HTR-8/SVneo (cell line): ENCODE data around the gene PNMT.
A peak's percentile ranks its signal among the peaks of the same experiment; 100 is the strongest.

Source experiments
- DNase-seq: peaks from one replicate; pipeline ENCODE4 v3.0.0; 2011; ENCODE audit warnings: low spot score, mixed read lengths; ENCODE audit not compliant: insufficient read length
- FAIRE-seq: peaks from 2 replicates; lab custom pipeline; 2011; peaks lifted over from hg19 to GRCh38; lab: Jason Lieb, UNC

PNMT gene

DNA sequence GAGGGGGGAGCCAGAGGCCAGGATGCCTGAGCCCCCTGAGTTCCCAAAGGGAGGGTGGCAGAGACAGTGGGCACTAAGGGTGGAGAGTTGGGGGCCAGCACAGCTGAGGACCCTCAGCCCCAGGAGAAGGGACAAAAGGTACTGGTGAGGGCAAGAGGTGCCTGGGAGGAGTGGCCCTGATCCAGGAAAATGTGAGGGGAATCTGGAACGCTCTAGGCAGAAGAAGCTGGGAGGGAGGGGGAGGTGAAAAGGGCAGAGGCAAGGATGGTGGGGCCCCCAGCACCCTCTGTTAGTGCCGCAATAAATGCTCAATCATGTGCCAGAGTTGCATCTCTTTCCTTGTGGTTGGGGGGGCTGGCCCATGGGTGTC is 2.0 kb upstream of the PNMT start:
- peak; percentile 66 for FAIRE-seq
- DNase-seq, result no peak

DNA sequence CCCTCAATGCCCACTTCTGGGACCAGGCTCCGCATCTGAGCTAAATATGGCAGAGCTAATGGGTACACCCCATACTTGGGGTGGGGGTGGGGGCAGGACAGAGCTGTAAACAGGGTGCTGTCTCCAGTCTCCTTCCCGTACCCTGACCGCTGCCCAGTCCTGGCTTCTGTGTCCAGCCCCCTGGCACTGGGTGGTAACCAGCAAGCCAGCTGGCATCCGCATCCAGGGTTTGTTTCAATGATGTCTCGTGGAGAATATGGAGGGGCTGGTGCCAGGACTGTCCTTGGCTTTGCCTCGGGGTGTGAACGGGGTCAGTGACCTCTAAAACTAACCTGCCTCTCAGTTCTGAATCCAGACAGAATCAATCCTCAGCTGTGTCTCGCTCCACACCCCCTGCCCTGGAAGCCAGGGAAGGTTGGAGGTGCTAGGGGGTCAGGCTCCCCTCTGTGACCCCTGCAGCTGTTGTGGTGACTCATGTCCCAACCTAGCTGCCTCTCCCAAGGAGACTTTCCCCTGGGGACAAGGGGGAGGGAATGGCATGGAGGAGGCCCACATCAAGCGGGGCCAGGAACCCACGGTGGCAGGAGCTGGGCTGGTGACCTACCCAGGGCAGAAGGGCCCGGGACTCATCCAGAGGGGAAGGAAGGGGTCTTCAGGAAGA is 1.5 kb upstream of the PNMT start:
- peak; percentile 60 for FAIRE-seq
- DNase-seq, result no peak

DNA sequence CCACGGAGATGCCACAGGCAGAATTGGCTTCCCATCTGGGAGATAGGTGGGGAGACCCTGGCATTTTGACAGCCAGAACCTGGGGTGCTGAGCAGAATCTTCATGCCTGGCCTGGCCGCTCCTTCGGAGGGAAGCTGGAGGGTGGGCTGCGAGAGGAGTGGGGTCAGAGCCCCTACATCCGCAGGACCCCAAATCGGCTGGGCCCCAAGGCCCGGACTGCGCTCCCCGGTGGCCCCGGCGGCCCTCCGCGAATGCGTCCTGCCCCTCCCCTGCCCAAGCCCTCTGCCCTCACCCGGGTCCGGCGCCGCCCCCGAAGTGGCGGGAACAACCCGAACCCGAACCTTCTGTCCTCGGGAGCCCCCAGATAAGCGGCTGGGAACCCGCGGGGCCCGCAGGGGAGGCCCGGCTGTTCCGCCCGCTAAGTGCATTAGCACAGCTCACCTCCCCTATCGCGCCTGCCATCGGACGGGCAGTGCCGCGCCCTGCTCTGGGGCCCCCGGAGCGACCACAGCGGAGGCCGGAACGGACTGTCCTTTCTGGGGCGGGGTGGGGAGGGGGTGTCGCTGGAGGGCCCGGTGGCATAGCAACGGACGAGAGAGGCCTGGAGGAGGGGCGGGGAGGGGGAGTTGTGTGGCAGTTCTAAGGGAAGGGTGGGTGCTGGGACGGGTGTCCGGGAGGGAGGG is 850 bp upstream of the PNMT start:
- FAIRE-seq (no peak), DNase-seq (no peak)

DNA sequence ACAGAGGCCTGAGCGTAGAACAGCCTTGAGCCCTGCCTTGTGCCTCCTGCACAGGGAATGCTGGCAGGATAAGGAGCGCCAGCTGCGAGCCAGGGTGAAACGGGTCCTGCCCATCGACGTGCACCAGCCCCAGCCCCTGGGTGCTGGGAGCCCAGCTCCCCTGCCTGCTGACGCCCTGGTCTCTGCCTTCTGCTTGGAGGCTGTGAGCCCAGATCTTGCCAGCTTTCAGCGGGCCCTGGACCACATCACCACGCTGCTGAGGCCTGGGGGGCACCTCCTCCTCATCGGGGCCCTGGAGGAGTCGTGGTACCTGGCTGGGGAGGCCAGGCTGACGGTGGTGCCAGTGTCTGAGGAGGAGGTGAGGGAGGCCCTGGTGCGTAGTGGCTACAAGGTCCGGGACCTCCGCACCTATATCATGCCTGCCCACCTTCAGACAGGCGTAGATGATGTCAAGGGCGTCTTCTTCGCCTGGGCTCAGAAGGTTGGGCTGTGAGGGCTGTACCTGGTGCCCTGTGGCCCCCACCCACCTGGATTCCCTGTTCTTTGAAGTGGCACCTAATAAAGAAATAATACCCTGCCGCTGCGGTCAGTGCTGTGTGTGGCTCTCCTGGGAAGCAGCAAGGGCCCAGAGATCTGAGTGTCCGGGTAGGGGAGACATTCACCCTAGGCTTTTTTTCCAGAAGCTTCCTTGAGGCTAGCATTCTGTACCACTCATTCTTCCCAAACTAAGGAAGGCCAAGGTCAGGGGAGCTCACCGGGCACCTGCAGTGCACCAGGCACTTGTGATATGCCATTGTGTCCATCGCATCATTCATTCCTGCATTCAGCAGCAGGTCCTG is 1.9 kb downstream of the PNMT start:
- FAIRE-seq, result no peak
- DNase-seq, result no peak

DNA sequence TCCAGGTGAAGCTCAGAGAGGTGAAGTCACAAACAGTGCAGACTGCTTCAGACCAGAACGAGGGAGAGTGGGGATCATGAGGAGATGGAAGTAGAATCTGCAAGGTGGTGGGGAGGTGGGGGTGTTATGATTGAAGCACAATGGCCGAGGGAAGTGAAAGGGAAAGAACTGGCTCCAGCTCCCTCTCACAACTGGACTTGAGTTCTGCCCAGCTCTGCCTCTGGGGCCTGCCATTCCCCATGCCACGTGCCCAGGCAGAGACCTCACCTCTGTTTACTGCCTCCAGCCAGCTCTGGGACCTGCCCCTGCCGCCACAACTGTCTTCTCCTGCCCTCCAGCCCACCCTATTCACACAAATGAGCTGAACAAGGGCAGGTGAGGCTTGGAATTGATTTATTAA is 2.5 kb downstream of the PNMT start:
- DNase-seq (no peak), FAIRE-seq (no peak)

DNA sequence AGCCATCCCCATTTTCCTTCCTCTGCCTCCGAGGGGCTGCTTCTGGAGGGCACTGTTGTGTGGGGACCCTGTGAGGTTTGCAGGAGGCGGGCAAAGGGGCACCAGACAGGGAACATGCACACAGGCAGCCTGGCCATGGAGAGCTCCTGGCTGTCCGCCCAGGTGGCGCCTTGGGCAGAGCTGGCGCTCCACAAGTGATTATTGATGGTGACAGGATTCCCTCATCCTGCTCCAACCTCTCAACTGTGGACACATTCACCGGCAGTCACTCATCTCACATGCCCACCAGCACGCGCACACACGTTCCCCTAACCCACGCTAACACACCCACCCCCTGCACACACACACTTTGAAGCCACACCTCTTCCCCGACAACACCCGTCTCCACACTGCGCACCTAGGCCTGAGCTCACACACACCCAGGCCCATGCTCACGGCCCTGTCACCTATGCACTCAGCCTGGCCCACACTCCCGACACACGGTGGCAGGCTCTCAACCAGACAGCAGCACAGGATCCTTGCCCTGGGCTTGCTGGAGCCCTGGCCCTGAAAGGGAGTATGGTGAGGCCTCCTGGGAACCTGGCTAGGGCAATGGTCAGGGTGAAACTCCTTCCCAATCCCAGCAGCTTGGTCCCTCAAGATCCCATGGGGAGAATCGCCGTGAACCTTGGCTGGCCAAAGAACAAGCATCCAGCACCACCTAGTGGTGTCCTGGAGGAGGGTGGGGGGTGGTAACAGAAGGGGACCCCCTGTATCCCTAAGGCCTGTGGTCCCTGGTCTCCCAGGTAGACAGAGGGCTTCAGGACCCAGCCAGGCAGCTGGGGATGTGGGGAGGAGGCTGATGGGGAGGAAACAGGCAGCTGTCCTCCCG is 3.6 kb downstream of the PNMT start:
- DNase-seq (peak; percentile 72), FAIRE-seq (peak; percentile 82)

DNA sequence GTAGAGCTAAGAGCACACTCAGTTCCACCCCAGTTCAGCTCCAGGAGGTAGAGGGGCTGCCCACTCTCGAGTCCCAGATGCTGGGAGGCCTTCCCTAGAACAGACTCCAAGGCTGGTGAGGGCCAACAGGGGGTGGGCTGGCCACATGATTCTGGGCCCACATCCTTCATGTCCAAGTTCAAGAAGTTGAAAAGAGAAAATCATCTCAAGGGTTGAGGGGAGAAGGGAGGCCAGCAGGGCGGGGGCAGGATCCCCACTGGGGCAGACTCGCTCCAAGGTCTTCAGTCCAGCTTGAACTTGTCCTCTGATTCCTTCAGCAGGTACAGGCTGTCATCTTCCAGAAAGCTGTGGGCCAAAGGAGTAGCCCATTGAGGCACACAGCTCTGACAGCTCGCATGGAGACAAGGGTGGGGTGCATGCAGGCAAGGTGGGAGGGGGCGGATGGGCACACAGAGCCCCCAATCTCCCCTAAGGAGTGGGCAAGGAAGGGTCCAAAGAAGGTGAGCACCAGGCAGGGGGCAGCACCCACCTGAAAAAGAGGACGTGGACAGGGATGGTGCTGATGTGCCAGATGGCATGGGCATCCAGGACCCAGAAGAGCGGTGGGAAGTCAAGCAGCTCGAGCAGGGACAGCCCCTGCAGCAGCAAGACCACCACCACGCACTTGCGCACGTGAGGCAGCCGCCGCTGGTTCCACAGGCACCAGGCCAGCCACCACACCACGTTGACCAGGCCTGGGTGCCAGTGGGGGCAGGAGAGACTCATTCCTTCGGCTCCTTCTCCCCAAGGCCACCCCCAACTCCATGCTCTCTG is 4.5 kb downstream of the PNMT start:
- DNase-seq, result no peak
- no peak for FAIRE-seq

DNA sequence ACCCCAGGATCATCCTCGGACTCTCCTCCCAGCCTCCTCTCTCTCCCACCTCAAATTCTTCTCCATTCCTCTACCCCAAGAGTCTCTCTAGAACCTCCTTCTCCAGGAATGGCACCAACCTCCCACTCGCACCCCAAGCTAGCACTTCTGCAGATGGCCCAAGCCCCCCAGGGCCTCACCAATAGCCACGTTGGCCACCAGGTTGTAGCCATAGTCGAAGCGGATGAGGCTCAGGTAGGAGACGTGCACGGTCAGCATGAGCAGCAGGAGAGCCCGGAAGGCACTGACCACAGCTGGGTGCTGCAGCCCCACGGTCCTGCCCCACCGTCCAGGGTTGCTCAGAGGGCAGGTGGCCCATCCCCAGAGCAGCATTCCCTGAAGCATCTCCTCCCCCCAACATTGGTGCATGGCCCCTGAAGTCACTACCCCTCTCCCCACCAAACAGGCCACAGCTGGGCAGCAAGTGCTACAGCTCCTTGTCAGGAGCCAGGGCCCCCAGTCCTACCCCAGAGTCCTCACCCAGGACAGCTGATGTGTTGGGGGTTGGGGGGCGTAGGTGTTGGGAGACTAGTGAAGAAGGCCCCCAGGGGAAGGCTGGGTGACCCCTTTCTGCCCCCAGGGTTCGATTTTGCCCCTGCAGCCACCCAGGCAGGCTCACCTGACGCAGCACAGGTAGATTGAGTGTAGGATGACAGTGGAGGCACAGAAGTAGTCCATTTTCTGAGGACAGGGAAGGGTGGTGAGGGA is 5.3 kb downstream of the PNMT start:
- no peak for FAIRE-seq
- DNase-seq, result no peak

DNA sequence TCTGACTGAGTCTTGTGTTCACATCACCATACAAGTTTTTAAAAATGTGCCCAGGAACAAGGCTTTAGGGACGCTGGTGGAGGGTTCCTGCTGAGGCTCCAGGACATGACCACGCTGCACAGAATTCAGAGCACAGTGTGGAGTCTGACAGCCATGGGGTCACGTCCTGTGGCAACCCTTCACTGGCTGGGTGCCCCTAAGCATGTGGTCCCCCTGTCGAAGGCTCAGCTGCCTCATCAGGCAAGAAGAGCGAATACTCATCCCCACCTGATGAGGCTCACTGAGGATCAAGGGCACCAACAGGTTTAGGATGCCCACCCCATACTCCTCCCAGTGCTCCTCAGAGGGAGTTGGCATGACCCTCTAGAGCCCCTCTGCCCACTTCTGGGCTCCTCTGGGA is 5.9 kb downstream of the PNMT start:
- DNase-seq (no peak), FAIRE-seq (no peak)

DNA sequence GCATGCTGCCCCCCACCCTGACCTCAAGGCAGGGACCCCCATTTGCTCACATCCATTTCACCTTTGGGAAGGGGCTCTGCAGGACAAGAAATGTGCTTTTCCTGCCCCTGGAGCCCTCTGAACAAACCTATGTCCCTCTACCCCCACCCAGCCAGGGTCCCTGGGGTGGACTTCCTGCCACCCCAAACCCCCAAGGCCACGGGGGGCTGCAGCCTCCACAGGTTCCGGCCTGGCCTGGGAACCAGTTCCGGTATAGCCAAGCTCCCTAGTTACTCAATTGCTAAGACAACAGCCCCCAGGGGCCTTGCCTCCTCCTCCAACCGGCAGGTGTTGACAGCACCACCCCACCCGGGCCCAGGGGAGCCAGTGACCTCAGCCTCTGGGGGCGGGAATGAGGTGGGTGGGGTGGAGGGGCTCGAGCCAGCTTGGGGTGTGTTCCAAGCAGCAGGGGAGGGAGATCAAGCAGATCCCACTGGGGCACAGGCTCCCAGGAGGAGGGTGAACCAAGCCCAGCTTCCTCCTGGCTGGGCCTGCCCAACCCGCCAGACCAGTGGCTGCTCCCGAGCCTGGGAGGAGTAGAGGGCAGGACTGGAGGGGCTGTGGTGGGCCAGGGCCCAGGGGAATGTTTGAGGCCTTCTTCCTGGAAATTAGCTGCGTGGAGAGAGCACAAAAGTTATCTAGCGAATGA is 6.6 kb downstream of the PNMT start:
- no peak for DNase-seq
- FAIRE-seq, result no peak

DNA sequence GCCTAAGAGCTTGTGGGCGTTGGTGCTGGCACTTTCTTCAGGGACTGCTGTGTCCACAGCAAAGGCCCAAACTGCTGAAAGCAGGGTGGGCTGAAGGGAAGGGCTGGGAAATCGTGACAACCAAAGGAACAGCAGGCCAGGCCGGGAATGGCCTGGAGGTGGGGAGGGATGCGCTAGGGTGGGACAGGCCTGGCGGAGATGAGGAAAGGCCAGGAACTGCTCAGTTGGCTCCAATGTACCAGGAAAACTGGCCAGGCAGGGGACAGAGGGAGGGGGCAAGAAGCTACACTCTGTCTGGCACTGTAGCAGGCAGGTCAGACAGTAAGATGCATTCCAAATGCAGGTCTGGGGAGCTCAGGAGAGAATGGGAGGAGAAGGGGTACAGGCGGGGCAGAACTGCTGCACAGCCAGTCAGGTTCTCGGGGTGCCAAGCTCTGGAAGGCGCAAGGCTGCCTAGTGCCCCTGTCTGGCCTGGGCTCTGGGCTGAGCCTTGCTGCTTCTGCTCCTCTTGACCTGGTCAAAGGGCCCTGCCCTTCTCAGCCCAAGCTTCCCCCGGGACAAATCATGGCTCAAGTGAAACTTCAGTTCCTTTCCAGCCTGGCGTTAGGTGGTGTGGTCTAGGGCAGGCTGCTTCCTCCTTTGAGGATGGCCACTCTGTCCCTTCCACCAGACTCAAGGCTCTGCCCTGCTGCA is 7.3 kb downstream of the PNMT start:
- no peak for DNase-seq
- no peak for FAIRE-seq

DNA sequence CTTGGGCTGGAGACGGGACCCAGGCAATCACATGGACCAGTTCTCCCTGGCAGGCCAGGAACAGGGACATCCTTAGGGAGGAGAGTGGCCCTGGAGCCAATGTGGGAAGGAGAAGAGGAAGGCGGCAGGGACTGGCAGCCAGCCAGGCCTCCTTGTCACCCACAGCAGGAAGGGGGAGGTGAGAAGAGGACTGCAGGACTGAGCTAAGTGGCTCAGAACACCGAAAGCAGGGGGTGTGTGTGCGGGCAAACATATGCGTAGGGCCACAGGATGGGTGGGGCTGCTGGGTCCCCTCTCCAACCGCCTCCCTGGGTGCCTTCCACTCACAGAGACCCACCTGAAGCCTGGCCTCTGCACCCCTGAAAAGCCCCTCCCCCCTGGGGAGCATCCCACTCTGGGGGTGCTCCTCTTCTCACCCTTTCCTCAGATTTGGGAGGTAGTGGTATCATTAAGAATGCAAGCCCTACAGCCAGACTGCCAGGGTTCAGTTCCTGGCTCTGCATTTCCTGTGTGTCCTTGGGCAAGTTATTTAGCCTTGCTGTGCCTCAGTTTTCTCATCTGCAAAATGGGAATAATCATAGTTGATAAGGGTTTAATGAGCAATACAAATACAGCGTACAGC is 8.1 kb downstream of the PNMT start:
- no peak for DNase-seq
- FAIRE-seq, result no peak

DNA sequence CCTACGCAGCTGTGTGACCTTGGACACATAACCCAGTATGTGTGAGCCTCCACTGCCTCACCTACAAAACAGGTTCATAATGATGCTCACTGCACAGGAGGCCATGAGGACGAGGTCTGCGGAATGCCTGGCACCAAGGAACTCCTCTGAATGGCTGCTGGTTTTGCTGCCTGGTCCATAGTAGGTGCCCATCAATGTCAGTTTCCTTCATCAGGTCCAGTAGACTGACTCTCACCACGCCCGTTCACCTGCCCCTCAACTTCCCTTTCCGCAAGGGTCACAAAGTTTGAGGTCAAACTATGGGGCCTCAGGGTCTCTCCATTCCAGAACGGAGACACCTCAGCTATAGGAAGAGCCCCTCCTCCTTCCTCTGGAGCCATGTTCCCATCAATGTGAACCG is 8.8 kb downstream of the PNMT start:
- DNase-seq (no peak), FAIRE-seq (no peak)

DNA sequence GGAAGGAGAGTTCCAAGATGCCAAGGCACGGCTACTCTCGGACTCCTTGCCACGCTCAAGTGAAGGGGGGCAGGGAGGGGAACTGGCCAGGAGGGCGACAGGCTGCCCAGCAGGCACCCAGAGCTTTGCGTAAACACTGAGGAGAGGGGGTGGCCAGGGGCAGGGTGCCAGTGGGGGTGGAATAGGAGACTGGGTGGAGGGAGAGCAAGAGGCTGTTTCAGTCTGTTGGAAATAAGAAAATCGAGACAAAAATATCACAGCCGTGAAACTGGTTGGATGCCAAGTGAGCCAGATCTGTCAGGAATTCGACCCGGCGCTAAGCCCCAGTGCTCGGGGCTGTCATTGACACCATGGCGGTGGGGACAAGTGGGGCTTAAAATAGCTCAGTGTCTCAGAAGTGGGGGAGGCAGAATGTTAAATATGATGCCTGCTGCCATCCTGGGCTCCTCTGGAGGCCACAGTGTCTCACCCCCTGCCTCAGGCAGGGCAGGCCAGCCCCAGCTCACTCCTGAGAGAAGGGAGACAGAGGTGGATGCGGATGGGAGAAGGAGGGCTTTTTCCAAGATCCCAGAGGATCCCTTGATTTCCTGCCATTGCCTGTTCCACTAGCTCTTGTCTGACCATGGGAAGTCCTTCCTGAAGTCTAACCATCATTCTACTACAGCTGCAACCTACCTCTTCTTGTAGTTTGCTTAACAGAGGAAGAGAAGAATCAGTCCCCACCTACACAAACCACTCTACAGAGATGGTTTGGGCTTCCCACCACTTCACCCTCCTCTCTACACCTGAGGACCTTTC is 9.5 kb downstream of the PNMT start:
- DNase-seq, result no peak
- no peak for FAIRE-seq

DNA sequence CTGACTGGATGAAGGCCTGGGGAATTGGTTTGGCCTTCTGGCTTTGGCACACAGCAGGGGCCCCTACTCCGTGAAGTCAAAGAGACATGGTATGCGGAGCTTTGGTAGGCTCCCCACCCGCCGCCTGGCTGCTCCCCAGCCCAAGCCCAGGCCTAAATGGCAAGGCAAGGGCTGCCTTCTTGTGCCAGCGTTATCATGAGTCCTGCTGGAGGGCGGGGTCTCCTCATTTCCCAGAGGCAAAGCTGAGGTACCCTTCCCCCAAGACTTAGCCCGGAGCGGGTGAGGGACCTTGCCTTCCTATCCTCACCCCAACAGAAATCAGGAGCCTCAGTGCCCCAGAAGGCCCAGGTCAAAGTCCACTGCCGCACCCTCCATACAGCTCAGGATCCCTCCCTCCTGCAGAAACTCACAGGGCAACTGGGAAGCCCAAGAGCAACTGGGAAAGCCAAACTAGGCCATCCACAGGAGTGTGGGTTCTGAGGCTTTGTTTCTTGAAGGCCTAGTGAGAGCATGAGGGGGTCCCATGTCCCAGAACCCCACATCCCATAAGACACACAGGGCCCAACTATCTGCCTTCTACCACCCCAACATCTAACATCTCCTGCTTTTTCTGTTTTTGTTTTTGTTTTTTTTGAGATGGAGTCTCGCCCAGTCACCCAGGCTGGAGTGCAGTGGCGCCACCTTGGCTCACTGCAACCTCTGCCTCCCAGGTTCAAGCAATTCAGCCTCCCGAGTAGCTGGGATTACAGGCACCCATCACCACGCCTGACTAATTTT is 10.3 kb downstream of the PNMT start:
- DNase-seq, result no peak
- FAIRE-seq, result no peak
